Kasumi-1 (cell line): ENCODE results near the gene FCAR.
"Not testable (repeated sequence)": the region's sequence is repeated elsewhere in the genome, so short reads cannot be mapped to it uniquely, and the experiment has no call there.

ENCODE experiments used
- DNase-seq, 2 experiments: peaks; one replicate each; lab custom pipeline; 2025; lab: John Stamatoyannopoulos, UW

Gene FCAR

GRCh38 chr19:54894106-54894505, 20.1 kb downstream of the FCAR start:
- DNase-seq = not testable (repeated sequence)

GRCh38 chr19:54896036-54896435, 22.0 kb downstream of the FCAR start:
- no peak for DNase-seq

- not testable (repeated sequence) for DNase-seq
Observed at GRCh38 chr19:54898685-54899084, 24.6 kb downstream of the FCAR start.

- not testable (repeated sequence) for DNase-seq
Observed at GRCh38 chr19:54899646-54900045, 25.6 kb downstream of the FCAR start.

- not testable (repeated sequence) for DNase-seq
Observed at GRCh38 chr19:54901153-54901552, 27.1 kb downstream of the FCAR start.

GRCh38 chr19:54902061-54902460, 28.0 kb downstream of the FCAR start:
- no peak for DNase-seq

GRCh38 chr19:54903303-54903702, 29.3 kb downstream of the FCAR start:
- DNase-seq = no peak

GRCh38 chr19:54904261-54904660, 30.2 kb downstream of the FCAR start:
- not testable (repeated sequence) for DNase-seq

- peak; percentile 13 to 15 for DNase-seq
Observed at GRCh38 chr19:54905421-54905802, 31.4 kb downstream of the FCAR start.

- DNase-seq = no peak
Observed at GRCh38 chr19:54905803-54906511, 31.9 kb downstream of the FCAR start, which contains the start of gene NCR1. NCR1 (plus strand) TSS chr19:54906148; CDS start chr19:54906188, 40 bp downstream.

- DNase-seq = no peak
Observed at GRCh38 chr19:54906819-54907218, 32.8 kb downstream of the FCAR start.

- not testable (repeated sequence) for DNase-seq
Observed at GRCh38 chr19:54907899-54908298, 33.9 kb downstream of the FCAR start.

GRCh38 chr19:54916822-54917221, 42.8 kb downstream of the FCAR start:
- DNase-seq = no peak

GRCh38 chr19:54918499-54918898, 44.5 kb downstream of the FCAR start:
- no peak for DNase-seq

- not testable (repeated sequence) for DNase-seq
Observed at GRCh38 chr19:54919646-54920563, 45.9 kb downstream of the FCAR start.

GRCh38 chr19:54921082-54921481, 47.0 kb downstream of the FCAR start:
- no peak for DNase-seq

GRCh38 chr19:54923276-54923675, 49.2 kb downstream of the FCAR start:
- DNase-seq = no peak

GRCh38 chr19:54928299-54928698, 54.3 kb downstream of the FCAR start:
- DNase-seq = peak; percentile 17 to 55

GRCh38 chr19:54937926-54938325, 63.9 kb downstream of the FCAR start:
- DNase-seq = peak in 1 of 2 experiments; percentile 10

GRCh38 chr19:54938906-54939305, 64.9 kb downstream of the FCAR start:
- no peak for DNase-seq

GRCh38 chr19:54939538-54939937, 65.5 kb downstream of the FCAR start:
- DNase-seq = not testable (repeated sequence)
